Caco-2 (cell line): ENCODE data around the gene TRNAU1AP. TPM values are rescaled to one million over a fixed set of nuclear protein-coding genes. Genes with fewer than 3 reads are reported as not detected.
"Not testable (repeated sequence)": the region's sequence is repeated elsewhere in the genome, so short reads cannot be mapped to it uniquely, and the experiment has no call there.

Experiments
- BruUV-seq: library from RNA; stranded (reverse); fragments of 400-500 nt; replicated peaks from 2 replicates; lab custom pipeline; 2021; lab: Mats Ljungman, UMichigan
- CTCF ChIA-PET: fragments of 300-600 bp; sonication (Branson Sonifier 250); formaldehyde crosslinking; loops from one replicate; lab custom pipeline; 2022; ENCODE audit warnings: antibody characterized with exemption; lab: Charles Lee
- POLR2A ChIA-PET: fragments of 300-600 bp; sonication (Branson Sonifier 250); formaldehyde crosslinking; loops from one replicate; lab custom pipeline; 2022; ENCODE audit warnings: antibody characterized with exemption; lab: Charles Lee
- DNase-seq, 2 experiments: peaks; one replicate each; pipeline versions ENCODE4 v3.0.0 to v3.0.0-alpha.2; 2020 to 2022
- H3K27me3 ChIP-seq: replicated peaks from 2 replicates; pipeline ENCODE4 v1.6.0; 2011; ENCODE audit warnings: low read length; ENCODE audit not compliant: control insufficient read depth, insufficient read depth
- H3K36me3 ChIP-seq: 2 replicates; pipeline ENCODE4 v1.5.1; 2011; ENCODE audit warnings: low read length; ENCODE audit not compliant: control insufficient read depth, insufficient read depth
- H3K4me1 ChIP-seq: fragments of 250-450 bp; sonication (Bioruptor Pico); 2 replicates; pipeline ENCODE4 v1.5.1; 2020; ENCODE audit warnings: mild to moderate bottlenecking
- H3K4me3 ChIP-seq: 2 replicates; pipeline ENCODE4 v1.5.1; 2011; ENCODE audit warnings: low read depth, mild to moderate bottlenecking, control low read depth, low read length
- H3K9me3 ChIP-seq: fragments of 250-450 bp; sonication (Bioruptor Pico); 2 replicates; pipeline ENCODE4 v1.5.1; 2020; ENCODE audit warnings: mild to moderate bottlenecking, moderate library complexity
- H3K27ac Mint-ChIP-seq: one replicate; pipeline ENCODE4 v1.8.0; 2022; ENCODE audit warnings: mixed read lengths; ENCODE audit not compliant: unreplicated experiment
- H3K27me3 Mint-ChIP-seq: one replicate; pipeline ENCODE4 v1.8.0; 2022; ENCODE audit warnings: mixed read lengths; ENCODE audit not compliant: insufficient read depth, unreplicated experiment
- H3K36me3 Mint-ChIP-seq: one replicate; pipeline ENCODE4 v1.8.0; 2022; ENCODE audit warnings: mild to moderate bottlenecking, mixed read lengths; ENCODE audit not compliant: insufficient read depth, unreplicated experiment
- H3K4me1 Mint-ChIP-seq: one replicate; pipeline ENCODE4 v1.8.0; 2022; ENCODE audit warnings: low read depth, mixed read lengths; ENCODE audit not compliant: unreplicated experiment
- H3K4me3 Mint-ChIP-seq: one replicate; pipeline ENCODE4 v1.8.0; 2022; ENCODE audit warnings: mild to moderate bottlenecking, moderate library complexity, mixed read lengths; ENCODE audit not compliant: unreplicated experiment
- H3K9me3 Mint-ChIP-seq: one replicate; pipeline ENCODE4 v1.8.0; 2022; ENCODE audit warnings: mixed read lengths; ENCODE audit not compliant: unreplicated experiment
- CTCF ChIP-seq, 2 experiments: fragments of 200-600 bp in 1 of 2; IDR thresholded peaks; 1 replicate in 1 of 2; 2 replicates in 1 of 2; pipeline versions ENCODE4 v1.5.1 to v1.8.0; 2011 to 2022; ENCODE audit warnings: antibody characterized with exemption in 1 of 2, control low read depth in 1 of 2, inconsistent platforms in 1 of 2, low read depth in 1 of 2, low read length in 1 of 2, mild to moderate bottlenecking in 1 of 2, moderate library complexity in 1 of 2; ENCODE audit not compliant: insufficient read depth in 1 of 2, severe bottlenecking in 1 of 2, unreplicated experiment in 1 of 2
- intact Hi-C: fragments of 100-400 bp; cut with micrococcal nuclease; formaldehyde crosslinking; loops from one replicate; pipeline ENCODE4 v1.10.0; 2022; ENCODE audit not compliant: unreplicated experiment
- total RNA-seq: library from RNA; stranded (reverse); gene quantifications from 2 replicates; pipeline ENCODE4 v1.2.3, GENCODE V29; 2022

TRNAU1AP gene
- total RNA-seq, 1 experiment from 2014 or later, result 23.1 TPM

- intact Hi-C loops, result no loop called here
- H3K4me3 ChIP-seq, result no peak overlapping the region
- H3K9me3 ChIP-seq, result no peaks in the 10 kb centered on the region
- Mint-ChIP-seq H3K4me3 (no peak overlapping the region), H3K36me3 (peaks cover 49% of the 10 kb centered on the region), H3K9me3 (no peaks in the 10 kb centered on the region), H3K27ac (no peak overlapping the region), H3K27me3 (no peaks in the 10 kb centered on the region), H3K4me1 (no peaks in the 10 kb centered on the region)
- no peak for DNase-seq
- no peaks in the 10 kb centered on the region for H3K27me3 ChIP-seq
- no peaks in the 10 kb centered on the region for H3K4me1 ChIP-seq
- CTCF ChIA-PET, result no interaction called here
- POLR2A ChIA-PET, result no interaction called here
- no peak for TF ChIP-seq CTCF (IDR thresholded peaks at IDR 0.05; ENCODE audit: insufficient read depth in 1 of 2, low read depth in 1 of 2, low read length in 1 of 2, severe bottlenecking in 1 of 2, unreplicated experiment in 1 of 2)
- BruUV-seq, result no TSS peak
- H3K36me3 ChIP-seq, result no peaks in the 10 kb centered on the region
Measured at GRCh38 chr1:28566931-28567330, 14.0 kb downstream of the TRNAU1AP start.

- CTCF ChIA-PET, result no interaction called here
Measured at GRCh38 chr1:28571911-28572310, 19.0 kb downstream of the TRNAU1AP start.

DNA sequence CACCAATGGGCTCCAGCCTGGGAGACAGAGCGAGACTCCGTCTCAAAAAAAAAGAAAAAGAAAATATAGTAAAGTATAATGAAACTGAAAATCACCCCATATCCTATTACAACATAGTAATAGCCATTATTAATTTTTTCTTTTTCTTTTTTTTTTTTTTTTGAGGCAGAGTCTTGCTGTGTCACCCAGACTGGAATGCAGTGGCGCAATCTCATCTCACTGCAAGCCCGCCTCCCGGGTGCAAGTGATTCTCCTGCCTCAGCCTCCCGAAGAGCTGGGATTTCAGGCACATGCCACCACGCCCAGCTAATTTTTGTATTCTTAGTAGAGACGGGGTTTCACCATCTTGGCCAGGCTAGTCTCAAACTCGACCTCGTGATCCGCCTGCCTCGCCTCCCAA is 20.0 kb downstream of the TRNAU1AP start:
- H3K4me1 ChIP-seq, H3K4me3 Mint-ChIP-seq, H3K4me1 Mint-ChIP-seq, DNase-seq, H3K27me3 Mint-ChIP-seq, H3K27me3 ChIP-seq, intact Hi-C loops, H3K9me3 Mint-ChIP-seq, CTCF ChIA-PET, H3K4me3 ChIP-seq, BruUV-seq, H3K27ac Mint-ChIP-seq, H3K36me3 ChIP-seq, H3K9me3 ChIP-seq: not testable (repeated sequence)
- POLR2A ChIA-PET, result interaction anchor here (1.0 kb wide), 1 partner anchor 9 kb away, joined by 4 read pairs; no protein-coding TSS in a partner anchor
- H3K36me3 Mint-ChIP-seq, result peaks cover 54% of the 10 kb centered on the region

More at GRCh38 chr1:28571911-28572310, 19.0 kb downstream of the TRNAU1AP start:
- POLR2A ChIA-PET, result interaction anchor here (1.0 kb wide), 1 partner anchor 10 kb away, joined by 4 read pairs; no protein-coding TSS in a partner anchor
- BruUV-seq, result no TSS peak
- Histone ChIP-seq H3K27me3 (no peaks in the 10 kb centered on the region), H3K36me3 (no peaks in the 10 kb centered on the region; the same call in 1 of the 2 replicates), H3K4me3 (no peak overlapping the region), H3K9me3 (no peaks in the 10 kb centered on the region), H3K4me1 (no peaks in the 10 kb centered on the region)
- Mint-ChIP-seq H3K27ac (no peak overlapping the region), H3K36me3 (peaks cover 49% of the 10 kb centered on the region), H3K9me3 (no peaks in the 10 kb centered on the region), H3K4me3 (no peak overlapping the region), H3K27me3 (no peaks in the 10 kb centered on the region), H3K4me1 (no peaks in the 10 kb centered on the region)
- TF ChIP-seq CTCF (IDR thresholded peaks at IDR 0.05; ENCODE audit: insufficient read depth in 1 of 2, low read depth in 1 of 2, low read length in 1 of 2, severe bottlenecking in 1 of 2, unreplicated experiment in 1 of 2), result no peak
- DNase-seq, result no peak
- intact Hi-C loops, result no loop called here
